ENCODE data around the gene BRWD1.

DNA sequence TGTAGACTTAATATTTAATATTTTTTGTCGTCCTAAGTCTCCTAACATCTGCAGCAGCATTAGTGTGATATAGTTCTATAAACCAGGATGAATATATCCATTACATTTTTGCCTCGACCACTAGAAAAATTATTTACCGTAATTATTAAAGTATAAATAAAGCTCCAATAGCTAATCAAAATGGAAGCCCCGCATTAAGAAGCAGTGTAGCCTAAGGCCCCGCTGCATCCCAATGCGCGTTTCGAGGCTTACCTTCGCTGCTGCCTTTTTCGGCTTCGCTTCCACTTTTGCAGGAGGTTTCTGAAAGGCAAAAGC is 34.6 kb upstream of the BRWD1 start:
- TF ChIP-seq, protein P1, sequence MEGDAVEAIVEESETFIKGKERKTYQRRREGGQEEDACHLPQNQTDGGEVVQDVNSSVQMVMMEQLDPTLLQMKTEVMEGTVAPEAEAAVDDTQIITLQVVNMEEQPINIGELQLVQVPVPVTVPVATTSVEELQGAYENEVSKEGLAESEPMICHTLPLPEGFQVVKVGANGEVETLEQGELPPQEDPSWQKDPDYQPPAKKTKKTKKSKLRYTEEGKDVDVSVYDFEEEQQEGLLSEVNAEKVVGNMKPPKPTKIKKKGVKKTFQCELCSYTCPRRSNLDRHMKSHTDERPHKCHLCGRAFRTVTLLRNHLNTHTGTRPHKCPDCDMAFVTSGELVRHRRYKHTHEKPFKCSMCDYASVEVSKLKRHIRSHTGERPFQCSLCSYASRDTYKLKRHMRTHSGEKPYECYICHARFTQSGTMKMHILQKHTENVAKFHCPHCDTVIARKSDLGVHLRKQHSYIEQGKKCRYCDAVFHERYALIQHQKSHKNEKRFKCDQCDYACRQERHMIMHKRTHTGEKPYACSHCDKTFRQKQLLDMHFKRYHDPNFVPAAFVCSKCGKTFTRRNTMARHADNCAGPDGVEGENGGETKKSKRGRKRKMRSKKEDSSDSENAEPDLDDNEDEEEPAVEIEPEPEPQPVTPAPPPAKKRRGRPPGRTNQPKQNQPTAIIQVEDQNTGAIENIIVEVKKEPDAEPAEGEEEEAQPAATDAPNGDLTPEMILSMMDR (IDR thresholded peaks at IDR 0.05) = no peak
- no peak for TF ChIP-seq POLR2A (IDR thresholded peaks at IDR 0.05; ENCODE audit: low read depth)

All from esophagus muscularis mucosa (tissue), 3 donors.